Embryonic facial prominence (tissue), 1 donor: ENCODE measurements around the gene FAM50B.
A peak's percentile ranks its signal among the peaks of the same experiment; 100 is the strongest.

ENCODE experiments used
- DNase-seq: peaks from one replicate; pipeline ENCODE4 v3.0.0-alpha.2; 2016; ENCODE audit errors: extremely low spot score

Gene FAM50B

GRCh38 chr6:3873051-3873450 is 23.9 kb downstream of the FAM50B start:
- DNase-seq, result no peak

- DNase-seq, result no peak
Observed at GRCh38 chr6:3874069-3874468, 24.9 kb downstream of the FAM50B start.

GRCh38 chr6:3875486-3875885 is 26.3 kb downstream of the FAM50B start:
- DNase-seq, result no peak

- no peak for DNase-seq
Observed at GRCh38 chr6:3876101-3876500, 26.9 kb downstream of the FAM50B start.

GRCh38 chr6:3876866-3877265 is 27.7 kb downstream of the FAM50B start:
- DNase-seq, result no peak

- DNase-seq, result no peak
Observed at GRCh38 chr6:3878048-3878666, 29.0 kb downstream of the FAM50B start.

GRCh38 chr6:3879194-3879952 is 30.2 kb downstream of the FAM50B start:
- DNase-seq, result no peak

GRCh38 chr6:3881711-3882421 is 32.7 kb downstream of the FAM50B start:
- no peak for DNase-seq

GRCh38 chr6:3882431-3882830 is 33.3 kb downstream of the FAM50B start:
- no peak for DNase-seq

GRCh38 chr6:3882866-3883265 is 33.7 kb downstream of the FAM50B start:
- peak; percentile 49 for DNase-seq

GRCh38 chr6:3884007-3884745 is 35.0 kb downstream of the FAM50B start:
- DNase-seq, result peak; percentile 50

- DNase-seq, result no peak
Observed at GRCh38 chr6:3885262-3886036, 36.3 kb downstream of the FAM50B start.

- DNase-seq, result no peak
Observed at GRCh38 chr6:3887150-3887700, 38.1 kb downstream of the FAM50B start.

GRCh38 chr6:3888153-3888957 is 39.2 kb downstream of the FAM50B start:
- DNase-seq, result no peak

- DNase-seq, result no peak
Observed at GRCh38 chr6:3890047-3890446, 40.9 kb downstream of the FAM50B start.

GRCh38 chr6:3891883-3892282 is 42.7 kb downstream of the FAM50B start:
- no peak for DNase-seq

GRCh38 chr6:3892603-3893002 is 43.4 kb downstream of the FAM50B start:
- no peak for DNase-seq

GRCh38 chr6:3893487-3893886 is 44.3 kb downstream of the FAM50B start:
- no peak for DNase-seq

GRCh38 chr6:3893917-3894316 is 44.7 kb downstream of the FAM50B start:
- no peak for DNase-seq

GRCh38 chr6:3894590-3895311 is 45.6 kb downstream of the FAM50B start:
- DNase-seq, result no peak
